ENCODE results near the gene PTGER2. TPM values are rescaled to one million over a fixed set of nuclear protein-coding genes. Genes with fewer than 3 reads are reported as not detected.

PTGER2 gene
- total and polyA plus RNA-seq, 2 of the 8 experiments (the other 6 are each of a cell fraction or from before 2014, with no cell fraction given), result 1.2 TPM

- Histone ChIP-seq H3K4ac (replicated peaks; ENCODE audit: insufficient read length, low read depth, low read length) (no peak overlapping the region), H3K79me1 (ENCODE audit: low read depth, low read length) (no peaks in the 10 kb centered on the region), H3K56ac (replicated peaks; ENCODE audit: insufficient read length, low read depth, low read length) (no peak overlapping the region), H2BK15ac (ENCODE audit: low read length) (no peak overlapping the region), H2BK12ac (ENCODE audit: low read depth, low read length) (no peak overlapping the region), H3K4me1 (replicated peaks in 1 of 4; ENCODE audit: control insufficient read depth in 3 of 4, insufficient read depth in 4 of 4, low read length in 3 of 4) (no peaks in the 10 kb centered on the region), H4K91ac (replicated peaks; ENCODE audit: insufficient read length, low read length) (no peak overlapping the region), H2BK20ac (ENCODE audit: low read length) (no peak overlapping the region), H3K4me2 (ENCODE audit: insufficient read depth in 1 of 2, low read depth in 2 of 2, low read length in 2 of 2) (no peak overlapping the region), H3K23me2 (ENCODE audit: low read depth, low read length) (no peaks in the 10 kb centered on the region), H3K18ac (ENCODE audit: extremely low read depth, low read length) (no peak overlapping the region), H3K79me2 (ENCODE audit: control insufficient read depth in 1 of 2, insufficient read depth in 2 of 2, low read length in 2 of 2) (no peaks in the 10 kb centered on the region), H3K4me3 (ENCODE audit: extremely low read depth in 1 of 4, insufficient read depth in 2 of 4, low read depth in 3 of 4, low read length in 4 of 4) (no peak overlapping the region), H3K23ac (ENCODE audit: insufficient read length) (no peak overlapping the region), H2BK120ac (replicated peaks; ENCODE audit: low read depth, low read length) (no peak overlapping the region), H2BK5ac (ENCODE audit: low read depth, low read length) (no peak overlapping the region), H4K5ac (ENCODE audit: insufficient read length, low read depth, low read length) (no peak overlapping the region), H3K27me3 (replicated peaks in 1 of 4; ENCODE audit: control insufficient read depth in 3 of 4, extremely low read depth in 1 of 4, insufficient read depth in 3 of 4, low read length in 3 of 4) (no peaks in the 10 kb centered on the region), H4K20me1 (replicated peaks in 1 of 2; ENCODE audit: control insufficient read depth in 1 of 2, insufficient read depth in 2 of 2, low read length in 2 of 2) (no peaks in the 10 kb centered on the region), H3K9me3 (ENCODE audit: insufficient read depth in 2 of 2, low read depth in 1 of 2, low read length in 1 of 2) (peaks cover 4 to 8% of the 10 kb centered on the region in 2 experiments; a peak in 3 of 4 replicates), H3K36me3 (ENCODE audit: control insufficient read depth in 2 of 4, insufficient read depth in 4 of 4, low read length in 3 of 4) (no peaks in the 10 kb centered on the region), H2AK5ac (ENCODE audit: low read depth, low read length) (no peak overlapping the region), H4K8ac (ENCODE audit: extremely low read depth, insufficient read depth, low read length) (no peak overlapping the region), H2AFZ (ENCODE audit: low read length) (no peak overlapping the region), H3K9ac (replicated peaks in 1 of 4; ENCODE audit: extremely low read depth in 1 of 4, low read depth in 3 of 4, low read length in 3 of 4) (no peak overlapping the region), H3K27ac (ENCODE audit: low read depth, low read length) (no peak overlapping the region), H3K14ac (ENCODE audit: insufficient read length) (no peak overlapping the region)
- CTCF ChIA-PET (ENCODE audit: partially characterized antibody), result interaction anchor here (1.2 kb wide), 1 partner anchor 27 kb away, joined by 4 read pairs; no protein-coding TSS in a partner anchor
- 89% methylated on average over 3 of the region's 3 CpGs; no CpG with 5 or more reads in 1 of the 2 experiments for WGBS, 2 experiments (ENCODE audit: extremely low coverage in 1 of 2, insufficient coverage in 1 of 2, insufficient read length in 1 of 2, insufficient replicate concordance in 2 of 2, low coverage in 1 of 2, low lambda C conversion rate in 2 of 2, missing lambda C conversion rate in 1 of 2)
- no peak for FAIRE-seq
- no peak for DNase-seq (ENCODE audit: low read depth in 1 of 2, low spot score in 2 of 2)
- POLR2A ChIA-PET (ENCODE audit: partially characterized antibody), result no interaction called here
- no peak for TF ChIP-seq CTCF (IDR thresholded peaks at IDR 0.05; ENCODE audit: control extremely low read depth in 1 of 3, insufficient read depth in 1 of 3, low read depth in 1 of 3, low read length in 3 of 3)
- no peak for TF ChIP-seq SUZ12 (IDR thresholded peaks at IDR 0.05; ENCODE audit: low read length)
- no peak for TF ChIP-seq E2F6 (IDR thresholded peaks at IDR 0.05)
- TF ChIP-seq SIX5 (IDR thresholded peaks at IDR 0.05; ENCODE audit: low read depth, low read length), result no peak
- no peak for TF ChIP-seq TAF7 (optimal IDR thresholded peaks at IDR 0.05; ENCODE audit: borderline replicate concordance, low read depth, low read length)
- TF ChIP-seq TAF1 (IDR thresholded peaks at IDR 0.05; ENCODE audit: low read depth, low read length), result no peak
- no peak for TF ChIP-seq KDM1A (IDR thresholded peaks at IDR 0.05; ENCODE audit: borderline replicate concordance, low read length)
- TF ChIP-seq RBBP5 (IDR thresholded peaks at IDR 0.05; ENCODE audit: borderline replicate concordance, low read depth, low read length), result no peak
- no peak for TF ChIP-seq CHD2 (IDR thresholded peaks at IDR 0.05; ENCODE audit: low read length)
- TF ChIP-seq ATF3 (IDR thresholded peaks at IDR 0.05; ENCODE audit: insufficient read depth, low read depth, low read length), result no peak
- TF ChIP-seq POLR2AphosphoS5 (IDR thresholded peaks at IDR 0.05; ENCODE audit: low read depth, low read length), result no peak
Observed at GRCh38 chr14:52325630-52326029, 11.5 kb downstream of the PTGER2 start.
